HepG2 (cell line): ENCODE measurements around the gene YWHAH. TPM values are rescaled to one million over a fixed set of nuclear protein-coding genes. Genes with fewer than 3 reads are reported as not detected.

Source experiments
- BCL6 ChIP-seq: IDR thresholded peaks from 2 replicates; pipeline ENCODE4 v1.6.1; 2016; ENCODE audit warnings: missing genetic modification reagents, missing compliant biosample characterization
- FOXK1 ChIP-seq: sonication (generic); formaldehyde crosslinking; IDR thresholded peaks from 2 replicates; pipeline ENCODE4 v1.4.0; 2020; ENCODE audit warnings: low read depth, missing genetic modification reagents, borderline replicate concordance
- IKZF5 ChIP-seq: IDR thresholded peaks from 2 replicates; pipeline ENCODE4 v1.6.1; 2018; ENCODE audit warnings: missing genetic modification reagents, mild to moderate bottlenecking, missing compliant biosample characterization
- KAT7 ChIP-seq: IDR thresholded peaks from 2 replicates; pipeline ENCODE4 v1.6.1; 2018; ENCODE audit warnings: borderline replicate concordance, missing compliant biosample characterization
- KDM1A ChIP-seq: IDR thresholded peaks from 2 replicates; pipeline ENCODE4 v1.6.1; 2016; ENCODE audit warnings: missing compliant biosample characterization
- KLF16 ChIP-seq, 2 experiments: sonication (generic) in 1 of 2; formaldehyde crosslinking in 1 of 2; IDR thresholded peaks; 2 replicates each; pipeline versions ENCODE4 v1.6.1 to v1.8.0; 2016 to 2023; ENCODE audit warnings: missing genetic modification reagents in 2 of 2, missing compliant biosample characterization in 1 of 2
- MNT ChIP-seq: fragments of 450-650 bp; IDR thresholded peaks from 2 replicates; pipeline ENCODE4 v1.6.1; 2016
- PREB ChIP-seq: sonication (generic); formaldehyde crosslinking; IDR thresholded peaks from 2 replicates; pipeline ENCODE4 v1.4.0; 2020; ENCODE audit warnings: missing genetic modification reagents
- RXRB ChIP-seq: IDR thresholded peaks from 2 replicates; pipeline ENCODE4 v1.6.1; 2016; ENCODE audit warnings: borderline replicate concordance, missing genetic modification reagents, missing compliant biosample characterization
- SKIL ChIP-seq: sonication (generic); formaldehyde crosslinking; IDR thresholded peaks from 2 replicates; pipeline ENCODE4 v1.8.0; 2022; ENCODE audit warnings: missing genetic modification reagents, mild to moderate bottlenecking, moderate library complexity, borderline replicate concordance
- SMAD9 ChIP-seq: sonication (generic); formaldehyde crosslinking; IDR thresholded peaks from 2 replicates; pipeline ENCODE4 v1.5.1; 2020; ENCODE audit warnings: mild to moderate bottlenecking, missing genetic modification reagents
- THAP11 ChIP-seq: IDR thresholded peaks from 2 replicates; pipeline ENCODE4 v1.6.1; 2016; ENCODE audit warnings: missing biosample characterization, missing genetic modification reagents
- ZBTB37 ChIP-seq: sonication (generic); formaldehyde crosslinking; IDR thresholded peaks from 2 replicates; pipeline ENCODE4 v1.4.0; 2020; ENCODE audit warnings: mild to moderate bottlenecking, missing genetic modification reagents
- ZFP1 ChIP-seq: IDR thresholded peaks from 2 replicates; pipeline ENCODE4 v1.6.1; 2016
- ZNF770 ChIP-seq: sonication (generic); formaldehyde crosslinking; IDR thresholded peaks from 2 replicates; pipeline ENCODE4 v1.5.0; 2020; ENCODE audit warnings: mild to moderate bottlenecking, missing genetic modification reagents
- ZSCAN21 ChIP-seq: sonication (generic); formaldehyde crosslinking; IDR thresholded peaks from 2 replicates; pipeline ENCODE4 v1.8.0; 2022; ENCODE audit warnings: mild to moderate bottlenecking, missing genetic modification reagents, moderate library complexity, borderline replicate concordance
- polyA plus RNA-seq, 8 experiments: library from polyadenylated mRNA; depleted of rRNA in 3 of 8; stranded (reverse) in 7 of 8; unstranded in 1 of 8; fragments of >200 nt; fragmentation: Illumina TruSeq in 4 of 8; extraction: Trizol in 4 of 8; gene quantifications; 2 replicates each; pipeline versions ENCODE4 v1.2.1 to v1.2.3, GENCODE V29; 2011 to 2016; ENCODE audit warnings: low read depth in 4 of 8, missing spikeins in 1 of 8, mixed read lengths in 1 of 8; ENCODE audit not compliant: insufficient read depth in 1 of 8
- total RNA-seq, 5 experiments: library from RNA; depleted of rRNA; stranded (reverse); fragments of >200 nt; fragmentation: Illumina TruSeq; extraction: Trizol; gene quantifications; 2 replicates each; pipeline ENCODE4 v1.2.3, GENCODE V29; 2016; ENCODE audit warnings: low read depth in 1 of 5

Gene YWHAH
- total and polyA plus RNA-seq, 2 of the 13 experiments (the other 11 are each of a cell fraction or from before 2014, with no cell fraction given) = 35.6 to 92.7 TPM

GRCh38 chr22:31911565-31912406, 32.5 kb upstream of the YWHAH start (continued):
- TF ChIP-seq PREB (CRISPR knock-in tag) (no peak), ZFP1 (0 out of 2 replicates have a peak, but pooled peaks have one; percentile 33), ZSCAN21 (CRISPR knock-in tag) (0 out of 2 replicates have a peak, but pooled peaks have one; percentile 39), BCL6 (peak; percentile 49; the same call in 1 of the 2 replicates), KDM1A (CRISPR knock-in tag) (0 out of 2 replicates have a peak, but pooled peaks have one; percentile 14), SMAD9 (CRISPR knock-in tag) (no peak), RXRB (CRISPR knock-in tag) (peak; percentile 84), MNT (peak; percentile 19; the same call in 1 of the 2 replicates), SKIL (CRISPR knock-in tag) (0 out of 2 replicates have a peak, but pooled peaks have one; percentile 20), FOXK1 (CRISPR knock-in tag) (peak; percentile 61; the same call in 1 of the 2 replicates), IKZF5 (peak; percentile 50; the same call in 1 of the 2 replicates), ZBTB37 (no peak), KLF16 (CRISPR knock-in tag; IDR thresholded peaks at IDR 0.05) (0 out of 4 replicates have a peak, but pooled peaks of 1 of the 2 experiments have one; percentile 22), ZNF770 (CRISPR knock-in tag) (peak; percentile 24; the same call in 1 of the 2 replicates), THAP11 (0 out of 2 replicates have a peak, but pooled peaks have one; percentile 29), KAT7 (peak; percentile 57; the same call in 1 of the 2 replicates)
